ENCODE data around the gene IL9.

DNA sequence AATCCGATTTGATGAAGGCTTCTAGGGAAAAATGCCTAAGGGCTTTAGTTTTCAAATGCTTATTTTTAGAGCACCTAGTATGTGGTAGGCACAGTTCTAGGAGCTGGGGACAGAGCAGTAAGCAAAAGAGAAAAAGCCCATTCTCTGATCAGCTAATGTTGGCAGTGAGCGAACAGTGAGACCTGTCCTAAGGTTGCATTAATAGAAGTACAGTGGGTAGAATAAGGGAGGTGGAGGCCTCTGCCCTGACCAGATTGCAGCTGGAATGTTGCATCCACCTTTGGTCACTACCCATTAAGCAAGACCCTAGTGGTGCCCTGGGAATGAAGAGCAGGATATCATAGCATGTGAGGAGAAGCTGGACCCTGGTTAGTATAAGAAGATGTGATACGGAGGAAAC is 20.1 kb downstream of the IL9 start:
- TF ChIP-seq, protein P1, sequence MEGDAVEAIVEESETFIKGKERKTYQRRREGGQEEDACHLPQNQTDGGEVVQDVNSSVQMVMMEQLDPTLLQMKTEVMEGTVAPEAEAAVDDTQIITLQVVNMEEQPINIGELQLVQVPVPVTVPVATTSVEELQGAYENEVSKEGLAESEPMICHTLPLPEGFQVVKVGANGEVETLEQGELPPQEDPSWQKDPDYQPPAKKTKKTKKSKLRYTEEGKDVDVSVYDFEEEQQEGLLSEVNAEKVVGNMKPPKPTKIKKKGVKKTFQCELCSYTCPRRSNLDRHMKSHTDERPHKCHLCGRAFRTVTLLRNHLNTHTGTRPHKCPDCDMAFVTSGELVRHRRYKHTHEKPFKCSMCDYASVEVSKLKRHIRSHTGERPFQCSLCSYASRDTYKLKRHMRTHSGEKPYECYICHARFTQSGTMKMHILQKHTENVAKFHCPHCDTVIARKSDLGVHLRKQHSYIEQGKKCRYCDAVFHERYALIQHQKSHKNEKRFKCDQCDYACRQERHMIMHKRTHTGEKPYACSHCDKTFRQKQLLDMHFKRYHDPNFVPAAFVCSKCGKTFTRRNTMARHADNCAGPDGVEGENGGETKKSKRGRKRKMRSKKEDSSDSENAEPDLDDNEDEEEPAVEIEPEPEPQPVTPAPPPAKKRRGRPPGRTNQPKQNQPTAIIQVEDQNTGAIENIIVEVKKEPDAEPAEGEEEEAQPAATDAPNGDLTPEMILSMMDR (IDR thresholded peaks at IDR 0.05): no peak
- no peak for TF ChIP-seq POLR2A (IDR thresholded peaks at IDR 0.05)
